Measurements from ENCODE around the gene RFNG. TPM values are rescaled to one million over a fixed set of nuclear protein-coding genes. Genes with fewer than 3 reads are reported as not detected.

Gene RFNG
- total and polyA plus RNA-seq, 2 of the 13 experiments (the other 11 are each of a cell fraction or from before 2014, with no cell fraction given) = 61.4 to 64.0 TPM

- Histone ChIP-seq H3K36me3 (replicated peaks in 1 of 2; ENCODE audit: control insufficient read depth in 1 of 2, insufficient read depth in 2 of 2, low read length in 2 of 2) (peaks cover 5 to 12% of the 10 kb centered on the region in 2 experiments), H4K20me1 (ENCODE audit: insufficient read depth, low read length) (peaks cover 20% of the 10 kb centered on the region), H3K4me1 (ENCODE audit: insufficient read depth, low read length) (peaks cover 57% of the 10 kb centered on the region), H3K27me3 (ENCODE audit: control insufficient read depth in 1 of 2, insufficient read depth in 2 of 2, low read length in 2 of 2) (no peaks in the 10 kb centered on the region), H3K4me2 (ENCODE audit: low read depth, low read length) (peak within 1 kb of the TSS; percentile 95), H2AFZ (ENCODE audit: low read length) (peak within 1 kb of the TSS; percentile 24), H3K9ac (ENCODE audit: insufficient read depth, low read depth, low read length) (peak within 1 kb of the TSS; percentile 91), H3K79me2 (ENCODE audit: insufficient read depth, low read length) (peaks cover 13% of the 10 kb centered on the region), H3K27ac (ENCODE audit: extremely low read length, insufficient read depth, low read length) (peak within 1 kb of the TSS; percentile 91), H3K4me3 (replicated peaks in 1 of 3; ENCODE audit: insufficient read depth in 1 of 3, low read depth in 2 of 3, low read length in 3 of 3) (peak within 1 kb of the TSS; percentile 87 to 98 (median 93)), H3K9me3 (ENCODE audit: low read length) (no peaks in the 10 kb centered on the region)
- WGBS (ENCODE audit: low lambda C conversion rate) = under 1% methylated on average over 37 of the region's 92 CpGs
- DNase-seq (ENCODE audit: low spot score) = peak; percentile 97
- in situ Hi-C loops (cut with HindIII; ENCODE audit: extremely low pct_ligation_motif_present, low pct_unique_long_range_greater_than_20kb) = loop anchor here (5.0 kb wide), 1 partner anchor 120 kb away; no protein-coding TSS in a partner anchor
- ATAC-seq = peak; percentile 89
- intact Hi-C loops (cut with micrococcal nuclease; ENCODE audit: unreplicated experiment) = loop anchor here (1.0 to 5.0 kb wide), 5 partner anchors 14 to 115 kb away; partner anchors contain the start of genes GPS1, LRRC45 and RFNG
- no TSS peak for BruUV-seq (replicated peaks)
- ChIA-PET CTCF (ENCODE audit: low intra/inter-chr PET ratio, low total read pairs) (interaction anchor here (1.1 to 1.8 kb wide), 2 partner anchors 14 to 78 kb away, joined by 3 to 7 read pairs; no protein-coding TSS in a partner anchor), POLR2A (interaction anchor here (0.7 to 6.2 kb wide), 53 partner anchors 10 to 334 kb away, joined by 3 to 112 read pairs (median 5); partner anchors contain the start of genes ALYREF, ANAPC11, ARHGDIA and CENPX)
- peak; percentile 88 for FAIRE-seq
- TF ChIP-seq ZNF615 (CRISPR knock-in tag; IDR thresholded peaks at IDR 0.05; ENCODE audit: borderline replicate concordance) (no peak), FOSL1 (CRISPR knock-in tag; IDR thresholded peaks at IDR 0.05; ENCODE audit: borderline replicate concordance) (no peak), PRDM10 (CRISPR knock-in tag; IDR thresholded peaks at IDR 0.05; ENCODE audit: low read depth) (no peak), ZNF549 (CRISPR knock-in tag; IDR thresholded peaks at IDR 0.05) (no peak), ZFAT (CRISPR knock-in tag; conservative IDR thresholded peaks at IDR 0.05) (no peak), ZNF430 (CRISPR knock-in tag; IDR thresholded peaks at IDR 0.05) (peak; percentile 76; the same call in 1 of the 2 replicates), ZNF576 (CRISPR knock-in tag; IDR thresholded peaks at IDR 0.05) (no peak; the same call in 1 of the 2 replicates), ARID4A (CRISPR knock-in tag; IDR thresholded peaks at IDR 0.05; ENCODE audit: borderline replicate concordance) (peak; percentile 100), ZNF234 (CRISPR knock-in tag; conservative IDR thresholded peaks at IDR 0.05) (no peak), MAFG (CRISPR knock-in tag; IDR thresholded peaks at IDR 0.05) (no peak), HIVEP1 (CRISPR knock-in tag; IDR thresholded peaks at IDR 0.05) (no peak), ZNF598 (CRISPR knock-in tag; IDR thresholded peaks at IDR 0.05; ENCODE audit: borderline replicate concordance) (no peak; the same call in 1 of the 2 replicates), IRF9 (CRISPR knock-in tag; IDR thresholded peaks at IDR 0.05; ENCODE audit: borderline replicate concordance) (peak; percentile 98)
These were observed 14.3 kb downstream of the RFNG start, which contains the start of gene DCXR for GRCh38 chr17:82037092-82037888. DCXR (minus strand) TSS chr17:82037697; CDS start chr17:82037682, 15 bp downstream.
